GM12878 (cell line): Measurements from ENCODE around the gene SLAIN2.

Experiments used
- CBFB ChIP-seq: IDR thresholded peaks from 2 replicates; pipeline ENCODE4 v1.6.1; 2016; ENCODE audit warnings: antibody characterized with exemption, low read depth
- CREM ChIP-seq: IDR thresholded peaks from 2 replicates; pipeline ENCODE4 v1.6.1; 2014; ENCODE audit warnings: antibody characterized with exemption, low read depth
- NRF1 ChIP-seq: conservative IDR thresholded peaks from 2 replicates; pipeline ENCODE4 v1.6.1; 2011; ENCODE audit warnings: mild to moderate bottlenecking, low read depth, low read length, improper control_type of control experiment
- ZNF274 ChIP-seq: IDR thresholded peaks from one replicate; pipeline ENCODE4 v1.8.0; 2011; ENCODE audit not compliant: insufficient read length, insufficient read depth
- TF ChIP-seq, protein P1 (sequence below), 3 experiments: IDR thresholded peaks in 2 of 3; conservative IDR thresholded peaks in 1 of 3; 2 replicates each; pipeline ENCODE4 v1.5.1; 2011; ENCODE audit warnings: low read depth in 3 of 3, low read length in 3 of 3, mild to moderate bottlenecking in 3 of 3, control low read depth in 2 of 3, moderate library complexity in 2 of 3, inconsistent platforms in 1 of 3, mixed read lengths in 1 of 3; ENCODE audit not compliant: control insufficient read depth in 2 of 3, insufficient read depth in 1 of 3; ENCODE audit errors: extremely low read depth in 1 of 3
- TF ChIP-seq, protein P2 (sequence below): IDR thresholded peaks from 2 replicates; pipeline ENCODE4 v1.6.1; 2011; ENCODE audit warnings: low read depth, low read length, improper control_type of control experiment, borderline replicate concordance

DNA sequence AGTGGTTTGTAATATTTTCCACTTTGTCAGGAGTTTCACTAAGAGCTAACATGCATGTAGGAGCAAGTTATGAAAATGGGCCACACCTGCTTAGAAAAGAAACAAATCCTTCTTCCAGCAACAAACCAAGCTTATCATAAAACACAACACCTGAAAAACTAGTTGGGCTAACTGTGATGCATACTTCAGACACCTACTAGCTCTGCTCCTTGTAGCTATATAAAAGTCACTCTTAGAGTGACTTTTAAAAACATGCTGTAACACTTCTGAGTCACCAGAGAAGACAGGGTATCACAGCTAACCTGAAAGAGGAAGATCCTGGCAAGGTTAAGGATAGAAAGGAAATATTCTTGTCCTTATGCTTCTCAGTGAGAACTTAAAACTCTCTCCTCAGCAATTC lies 3.6 kb upstream of the SLAIN2 start:
- TF ChIP-seq, protein P1, sequence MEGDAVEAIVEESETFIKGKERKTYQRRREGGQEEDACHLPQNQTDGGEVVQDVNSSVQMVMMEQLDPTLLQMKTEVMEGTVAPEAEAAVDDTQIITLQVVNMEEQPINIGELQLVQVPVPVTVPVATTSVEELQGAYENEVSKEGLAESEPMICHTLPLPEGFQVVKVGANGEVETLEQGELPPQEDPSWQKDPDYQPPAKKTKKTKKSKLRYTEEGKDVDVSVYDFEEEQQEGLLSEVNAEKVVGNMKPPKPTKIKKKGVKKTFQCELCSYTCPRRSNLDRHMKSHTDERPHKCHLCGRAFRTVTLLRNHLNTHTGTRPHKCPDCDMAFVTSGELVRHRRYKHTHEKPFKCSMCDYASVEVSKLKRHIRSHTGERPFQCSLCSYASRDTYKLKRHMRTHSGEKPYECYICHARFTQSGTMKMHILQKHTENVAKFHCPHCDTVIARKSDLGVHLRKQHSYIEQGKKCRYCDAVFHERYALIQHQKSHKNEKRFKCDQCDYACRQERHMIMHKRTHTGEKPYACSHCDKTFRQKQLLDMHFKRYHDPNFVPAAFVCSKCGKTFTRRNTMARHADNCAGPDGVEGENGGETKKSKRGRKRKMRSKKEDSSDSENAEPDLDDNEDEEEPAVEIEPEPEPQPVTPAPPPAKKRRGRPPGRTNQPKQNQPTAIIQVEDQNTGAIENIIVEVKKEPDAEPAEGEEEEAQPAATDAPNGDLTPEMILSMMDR (IDR thresholded peaks at IDR 0.05 in 2 of 3, conservative IDR thresholded peaks at IDR 0.05 in 1 of 3; ENCODE audit: control insufficient read depth in 2 of 3, extremely low read depth in 1 of 3, insufficient read depth in 1 of 3, low read depth in 3 of 3, low read length in 3 of 3) = no peak
- no peak for TF ChIP-seq CREM
- no peak for TF ChIP-seq NRF1
- TF ChIP-seq, protein P2, sequence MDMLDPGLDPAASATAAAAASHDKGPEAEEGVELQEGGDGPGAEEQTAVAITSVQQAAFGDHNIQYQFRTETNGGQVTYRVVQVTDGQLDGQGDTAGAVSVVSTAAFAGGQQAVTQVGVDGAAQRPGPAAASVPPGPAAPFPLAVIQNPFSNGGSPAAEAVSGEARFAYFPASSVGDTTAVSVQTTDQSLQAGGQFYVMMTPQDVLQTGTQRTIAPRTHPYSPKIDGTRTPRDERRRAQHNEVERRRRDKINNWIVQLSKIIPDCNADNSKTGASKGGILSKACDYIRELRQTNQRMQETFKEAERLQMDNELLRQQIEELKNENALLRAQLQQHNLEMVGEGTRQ = no peak
- TF ChIP-seq CBFB = no peak
- TF ChIP-seq ZNF274 = no peak
